ENCODE data around the gene TCP10L. TPM values are rescaled to one million over a fixed set of nuclear protein-coding genes. Genes with fewer than 3 reads are reported as not detected.
"Not testable (repeated sequence)": the region's sequence is repeated elsewhere in the genome, so short reads cannot be mapped to it uniquely, and the experiment has no call there.

Gene TCP10L
- total RNA-seq, 1 experiment from 2014 or later: not detected

DNA sequence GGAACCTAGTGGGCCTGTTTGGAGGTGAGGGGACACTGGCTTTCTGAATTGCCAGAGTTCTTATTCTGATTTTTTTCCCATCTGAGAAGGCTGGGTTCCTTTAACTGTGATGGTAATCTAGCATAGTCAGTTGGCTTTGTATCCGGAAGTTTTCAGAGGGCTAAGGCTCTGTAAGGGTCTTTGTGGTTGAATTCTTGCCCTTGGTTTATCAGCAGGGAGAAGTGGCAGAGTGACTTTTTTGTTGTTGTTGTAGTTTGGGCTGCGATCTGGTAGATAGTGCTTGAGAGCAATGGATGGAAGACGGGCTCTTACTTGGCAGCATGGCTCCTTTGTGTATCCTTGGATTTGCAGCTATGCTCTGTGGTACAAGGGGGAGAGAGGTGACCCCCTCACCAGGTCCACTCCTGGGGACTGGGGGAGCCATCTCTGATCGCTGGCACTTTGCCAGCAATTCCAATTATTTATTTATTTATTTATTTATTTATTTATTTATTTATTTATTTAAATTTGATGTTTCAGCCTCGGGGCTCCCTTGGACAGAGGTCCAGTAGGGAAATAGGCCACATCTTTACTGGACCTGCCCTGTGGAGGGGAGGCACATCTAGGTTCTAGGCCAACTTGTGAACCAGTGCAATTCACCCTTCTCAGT, 18.5 kb downstream of the TCP10L start:
- DNase-seq (ENCODE audit: low read depth, low spot score): no peak
- in situ Hi-C loops (cut with HindIII; ENCODE audit: low pct_unique_long_range_greater_than_20kb, low sequenced_read_pairs): no loop called here

DNA sequence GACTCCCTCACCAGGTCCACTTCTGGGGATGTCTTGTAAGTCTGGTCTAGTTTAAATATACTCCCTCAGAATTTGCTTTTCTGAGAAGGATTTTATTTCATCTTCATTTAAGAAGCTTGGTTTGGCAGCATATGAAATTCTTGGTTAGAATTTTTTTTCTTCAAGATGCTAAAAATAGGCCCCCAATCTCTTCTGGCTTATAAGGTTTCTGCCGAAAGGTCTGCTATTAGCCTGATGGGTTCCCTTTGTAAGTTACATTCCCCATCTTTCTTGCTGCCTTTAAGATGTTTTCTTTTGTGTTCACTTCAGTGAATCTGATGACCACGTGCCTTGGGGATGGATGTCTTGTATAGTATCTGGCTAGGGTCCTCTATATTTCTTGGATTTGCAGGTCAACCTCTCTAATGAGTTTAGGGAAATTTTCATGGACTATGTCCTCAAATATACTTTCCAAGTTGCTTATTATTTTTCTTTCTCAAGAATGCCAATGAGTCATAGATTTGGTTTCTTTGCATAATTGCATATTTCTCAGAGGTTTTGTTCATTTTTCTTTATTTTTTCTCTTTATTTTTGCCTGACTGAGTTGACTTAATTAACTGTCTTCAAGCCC, 19.4 kb downstream of the TCP10L start:
- DNase-seq (ENCODE audit: low read depth, low spot score): no peak
- in situ Hi-C loops (cut with HindIII; ENCODE audit: low pct_unique_long_range_greater_than_20kb, low sequenced_read_pairs): no loop called here

DNA sequence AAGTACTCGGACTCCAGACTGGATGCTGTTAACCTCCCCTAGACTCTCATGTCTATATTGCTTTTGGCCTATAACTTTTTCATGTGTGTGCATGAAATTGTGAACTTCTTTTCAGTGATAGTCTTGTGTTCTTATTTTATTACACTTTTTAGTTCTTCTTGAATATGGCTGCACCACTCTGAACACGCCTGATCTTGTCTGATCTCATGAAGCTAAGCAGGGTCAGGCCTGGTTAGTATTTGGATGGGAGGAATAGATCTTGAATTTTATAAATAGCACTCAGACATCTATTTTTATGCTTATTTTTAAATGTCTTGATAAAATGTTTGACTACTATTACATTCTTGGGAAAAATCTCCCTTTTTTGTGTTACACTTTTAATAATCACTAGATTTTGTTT, 22.4 kb downstream of the TCP10L start:
- DNase-seq (ENCODE audit: low read depth, low spot score): peak; percentile 16
- in situ Hi-C loops (cut with HindIII; ENCODE audit: low pct_unique_long_range_greater_than_20kb, low sequenced_read_pairs): no loop called here

DNA sequence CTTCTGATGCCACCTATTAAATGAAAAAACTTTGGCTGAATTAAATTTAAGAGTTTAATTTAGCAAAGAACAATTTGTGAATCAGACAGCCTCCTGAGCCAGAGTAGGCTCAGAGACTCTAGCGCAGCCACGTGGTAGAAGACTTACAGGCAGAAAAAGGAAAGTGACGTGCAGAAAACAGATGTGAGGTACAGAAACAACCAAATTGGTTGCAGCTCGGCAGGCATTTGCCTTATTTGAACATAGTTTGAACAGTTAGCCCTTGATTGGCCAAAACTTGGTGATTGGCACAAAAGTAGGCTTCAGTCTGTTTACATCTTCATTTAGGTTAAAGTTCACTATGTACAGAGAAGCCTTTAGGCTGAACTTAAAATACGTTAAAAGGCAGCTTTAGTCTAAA, 22.9 kb downstream of the TCP10L start:
- peak; percentile 70 for DNase-seq (ENCODE audit: low read depth, low spot score)

DNA sequence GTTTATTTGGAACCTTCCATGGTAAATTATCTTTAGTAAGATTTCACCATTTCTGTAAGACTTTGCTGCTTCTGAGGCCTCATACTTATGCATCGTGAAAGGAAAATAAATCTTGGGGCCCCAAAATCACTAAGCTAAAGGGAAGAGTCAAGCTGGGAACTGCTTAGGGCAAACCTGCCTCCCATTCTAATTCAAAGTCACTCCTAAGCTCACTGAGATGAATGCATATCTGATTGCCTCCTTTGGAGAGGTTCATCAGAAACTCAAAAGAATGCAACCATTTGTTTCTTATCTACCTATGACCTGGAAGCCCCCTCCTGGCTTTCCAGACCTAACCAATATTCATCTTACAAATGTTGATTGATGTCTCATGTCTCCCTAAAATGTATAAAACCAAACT, 23.8 kb downstream of the TCP10L start:
- DNase-seq (ENCODE audit: low read depth, low spot score); in situ Hi-C loops (cut with HindIII; ENCODE audit: low pct_unique_long_range_greater_than_20kb, low sequenced_read_pairs): not testable (repeated sequence)

More for the DNA sequence above, 22.9 kb downstream of the TCP10L start:
- in situ Hi-C loops (cut with HindIII; ENCODE audit: low pct_unique_long_range_greater_than_20kb, low sequenced_read_pairs): no loop called here

DNA sequence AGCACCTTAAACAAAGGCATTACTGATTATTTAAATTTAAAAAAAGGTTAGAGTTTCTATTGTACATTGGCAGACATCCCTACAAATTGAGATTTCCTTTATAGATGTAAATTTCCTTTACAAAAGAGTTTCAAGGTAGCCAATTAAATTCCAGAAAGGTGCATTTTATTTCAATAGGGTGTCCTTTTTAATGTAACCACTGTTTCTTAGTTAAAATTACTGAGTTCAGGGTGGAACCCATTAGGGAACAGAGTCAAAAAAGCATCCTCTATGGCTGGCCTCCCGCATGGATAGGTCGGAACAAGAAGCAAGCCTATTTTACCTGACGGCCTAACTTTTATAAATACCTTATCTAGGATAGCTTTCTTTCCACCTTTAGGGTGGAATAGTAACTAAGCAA, 24.4 kb downstream of the TCP10L start:
- in situ Hi-C loops (cut with HindIII; ENCODE audit: low pct_unique_long_range_greater_than_20kb, low sequenced_read_pairs): no loop called here
- no peak for DNase-seq (ENCODE audit: low read depth, low spot score)

DNA sequence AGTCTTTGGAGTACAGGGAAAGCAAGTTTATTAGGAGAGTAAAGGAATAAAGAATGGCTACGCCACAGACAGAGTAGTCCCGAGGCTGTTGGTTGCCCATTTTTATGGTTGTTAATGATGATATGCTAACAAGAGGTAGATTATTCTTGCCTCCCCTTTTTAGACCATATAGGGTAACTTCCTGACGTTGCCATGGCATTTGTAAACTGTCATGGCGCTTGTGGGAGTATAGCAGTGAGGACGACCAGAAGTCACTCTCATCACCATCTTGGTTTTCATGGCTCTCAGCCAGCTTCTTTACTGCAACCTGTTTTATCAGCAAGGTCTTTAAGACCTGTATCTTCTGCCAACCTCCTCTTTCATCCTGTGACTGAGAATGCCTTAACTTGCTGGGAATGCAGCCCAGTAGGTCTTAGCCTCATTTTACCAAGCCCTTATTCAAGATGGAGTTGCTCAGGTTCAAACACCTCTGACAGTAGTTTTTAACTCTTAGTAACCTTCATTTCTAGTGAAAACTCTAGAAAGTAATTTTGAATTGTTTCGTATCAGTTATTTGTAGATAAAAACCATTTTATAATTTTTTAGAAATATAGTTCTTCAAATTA, 26.2 kb downstream of the TCP10L start:
- in situ Hi-C loops (cut with HindIII; ENCODE audit: low pct_unique_long_range_greater_than_20kb, low sequenced_read_pairs): no loop called here
- no peak for DNase-seq (ENCODE audit: low read depth, low spot score)

DNA sequence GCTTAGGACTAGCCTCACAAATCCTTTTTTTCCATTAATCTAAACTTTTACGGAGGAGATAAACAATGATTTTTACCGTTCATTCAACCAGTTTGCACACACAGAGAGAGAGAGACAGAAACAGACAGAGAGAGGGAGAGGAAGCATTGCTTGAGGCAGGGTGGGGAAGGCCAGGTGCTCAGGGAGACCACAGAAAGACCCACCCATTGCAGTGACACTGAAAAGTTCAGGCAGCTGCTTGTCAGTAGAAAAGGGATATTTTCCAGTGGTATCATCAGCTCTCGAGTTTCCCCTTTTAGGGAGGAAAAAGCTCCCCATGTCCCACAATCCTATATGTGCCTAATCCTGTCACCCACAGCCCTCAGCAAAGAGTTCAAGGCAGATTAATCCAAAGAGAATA, 27.2 kb downstream of the TCP10L start:
- DNase-seq (ENCODE audit: low read depth, low spot score): no peak
- in situ Hi-C loops (cut with HindIII; ENCODE audit: low pct_unique_long_range_greater_than_20kb, low sequenced_read_pairs): no loop called here

DNA sequence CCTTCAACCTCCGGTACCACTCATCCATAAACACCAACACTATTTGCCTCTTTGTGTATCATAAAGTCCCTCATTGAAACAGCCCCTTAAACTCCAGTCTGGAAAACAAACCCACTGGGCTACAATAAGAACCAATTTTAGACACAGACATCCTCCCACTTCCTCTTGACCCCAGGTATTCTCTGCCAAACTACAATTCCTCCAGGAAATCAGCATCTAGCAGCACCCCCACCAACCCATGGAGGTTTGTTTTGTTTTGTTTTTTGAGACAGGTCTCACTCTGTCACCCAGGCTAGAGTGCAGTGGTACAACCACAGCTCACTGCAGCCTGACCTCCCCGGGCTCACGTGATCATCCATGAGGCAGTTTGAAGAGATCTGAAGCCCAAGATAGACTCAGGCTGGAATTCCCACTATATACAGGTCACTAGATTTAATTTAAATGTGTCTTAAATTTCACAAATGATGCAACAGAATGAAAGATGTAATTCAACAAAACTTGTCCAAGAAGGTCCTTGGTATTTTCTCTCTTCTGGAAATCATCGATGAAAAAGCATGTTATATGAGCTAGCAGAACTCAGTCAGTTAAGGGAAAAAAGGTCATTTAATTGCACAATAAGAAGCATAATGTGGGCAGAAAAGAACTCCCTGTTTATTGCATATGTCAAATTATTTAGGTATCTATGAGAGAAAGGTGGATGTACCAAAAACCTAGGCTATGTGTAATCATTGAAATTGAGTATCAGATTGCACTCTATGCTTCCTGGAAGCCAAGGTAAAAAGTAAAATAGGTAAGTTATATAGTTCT, 30.3 kb downstream of the TCP10L start:
- no peak for DNase-seq (ENCODE audit: low read depth, low spot score)
- in situ Hi-C loops (cut with HindIII; ENCODE audit: low pct_unique_long_range_greater_than_20kb, low sequenced_read_pairs): no loop called here

DNA sequence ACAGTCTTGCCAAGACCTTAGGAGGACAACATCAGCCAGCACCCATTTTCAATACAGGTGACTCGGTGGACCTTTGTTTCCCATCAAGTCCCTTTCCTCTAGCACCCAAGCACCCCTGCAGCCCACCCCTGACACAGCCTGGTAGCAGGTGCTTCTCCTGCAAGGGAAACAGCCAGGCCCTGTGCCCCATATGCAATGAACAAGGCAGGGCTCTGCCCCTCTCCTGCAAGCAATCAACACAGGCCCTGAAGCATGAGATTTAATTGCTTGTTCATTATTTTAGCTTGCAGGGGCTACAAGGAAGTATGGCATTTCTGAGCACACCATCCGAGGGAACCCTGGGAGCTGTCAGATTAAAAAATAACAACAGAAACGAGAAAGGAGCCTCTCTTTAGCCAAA, 35.4 kb downstream of the TCP10L start:
- in situ Hi-C loops (cut with HindIII; ENCODE audit: low pct_unique_long_range_greater_than_20kb, low sequenced_read_pairs): no loop called here

DNA sequence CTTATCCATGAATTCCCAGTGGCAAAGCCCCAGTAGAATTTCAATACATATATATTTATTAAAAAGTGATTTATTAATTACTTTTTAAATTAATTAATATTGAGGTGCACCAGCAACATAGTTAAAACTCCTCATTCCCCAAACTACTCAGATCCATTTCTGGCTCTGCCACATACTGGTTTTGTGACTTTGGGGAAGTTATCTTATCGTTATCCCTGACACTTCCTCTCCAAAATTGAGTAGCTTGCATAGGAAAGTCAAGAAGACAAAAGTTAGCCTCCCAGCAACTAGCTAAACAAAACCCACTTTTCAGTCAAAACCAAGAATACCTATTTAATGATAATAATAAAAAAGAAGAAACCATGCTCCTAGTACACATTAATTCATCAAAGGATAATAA, 35.9 kb downstream of the TCP10L start:
- in situ Hi-C loops (cut with HindIII; ENCODE audit: low pct_unique_long_range_greater_than_20kb, low sequenced_read_pairs): no loop called here

More for the DNA sequence above, 35.4 kb downstream of the TCP10L start:
- DNase-seq (ENCODE audit: low read depth, low spot score): no peak

DNA sequence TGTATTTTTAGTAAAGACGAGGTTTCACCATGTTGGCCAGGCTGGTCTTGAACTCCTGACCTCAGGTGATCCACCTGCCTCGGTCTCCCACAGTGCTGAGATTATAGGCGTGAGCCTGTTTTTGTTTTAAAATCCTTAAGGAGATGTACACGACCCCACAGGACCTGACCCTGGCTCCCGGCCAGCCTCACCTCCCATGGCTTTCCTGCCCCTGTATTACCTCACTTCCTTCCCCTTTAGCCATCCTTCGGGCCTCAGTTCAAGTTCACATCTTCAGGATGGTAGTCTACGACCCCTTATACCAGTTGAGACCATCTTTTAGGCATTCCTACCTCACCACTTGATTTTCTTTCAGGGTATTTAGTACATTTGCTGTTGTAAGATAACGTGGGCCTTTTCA, 36.3 kb downstream of the TCP10L start:
- in situ Hi-C loops (cut with HindIII; ENCODE audit: low pct_unique_long_range_greater_than_20kb, low sequenced_read_pairs): no loop called here
- DNase-seq (ENCODE audit: low read depth, low spot score): no peak

More for the DNA sequence above, 35.9 kb downstream of the TCP10L start:
- no peak for DNase-seq (ENCODE audit: low read depth, low spot score)

DNA sequence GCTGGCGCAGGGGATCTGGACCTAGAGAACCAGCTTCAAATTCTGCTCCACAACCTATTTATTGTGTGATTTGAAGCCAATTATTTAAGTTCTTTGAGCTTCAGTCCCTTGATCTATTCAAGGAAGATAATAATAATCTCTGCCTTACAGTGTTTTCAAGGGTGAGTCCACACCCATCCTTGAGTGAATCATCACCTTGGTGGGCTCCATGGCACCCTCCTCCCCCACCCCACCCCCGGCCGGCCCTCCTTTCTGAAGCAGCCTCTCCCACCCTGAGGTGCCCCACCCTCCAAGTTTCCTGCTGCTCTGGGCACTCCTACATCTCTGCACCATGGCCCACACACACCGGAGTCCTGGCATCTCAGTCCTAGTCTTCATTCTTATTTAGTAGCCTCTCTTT, 38.3 kb downstream of the TCP10L start:
- in situ Hi-C loops (cut with HindIII; ENCODE audit: low pct_unique_long_range_greater_than_20kb, low sequenced_read_pairs): no loop called here
- DNase-seq (ENCODE audit: low read depth, low spot score): no peak

DNA sequence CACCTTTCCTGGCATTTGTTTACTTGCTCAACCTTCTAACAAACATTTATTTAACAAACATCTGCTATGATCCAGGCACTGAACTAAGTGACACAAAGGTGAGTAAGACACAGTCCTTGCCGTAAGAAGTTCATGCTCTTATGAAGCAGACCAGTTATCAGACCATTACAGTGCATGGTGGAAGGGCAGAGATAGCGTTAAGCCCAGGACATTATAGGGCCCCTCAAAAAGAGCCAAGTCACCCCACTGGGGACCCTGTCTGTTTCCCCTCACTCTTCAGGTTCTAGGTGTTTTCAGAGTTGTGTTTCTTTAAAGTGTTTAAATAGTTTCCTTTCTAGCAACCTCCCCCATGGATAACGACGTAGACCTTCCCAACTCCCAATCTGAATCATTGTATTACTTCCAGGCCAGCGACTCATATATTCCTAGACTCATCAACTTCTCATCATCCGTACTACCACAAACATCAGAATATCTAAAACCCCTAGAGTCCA, 39.3 kb downstream of the TCP10L start:
- in situ Hi-C loops (cut with HindIII; ENCODE audit: low pct_unique_long_range_greater_than_20kb, low sequenced_read_pairs): no loop called here
- DNase-seq (ENCODE audit: low read depth, low spot score): no peak

DNA sequence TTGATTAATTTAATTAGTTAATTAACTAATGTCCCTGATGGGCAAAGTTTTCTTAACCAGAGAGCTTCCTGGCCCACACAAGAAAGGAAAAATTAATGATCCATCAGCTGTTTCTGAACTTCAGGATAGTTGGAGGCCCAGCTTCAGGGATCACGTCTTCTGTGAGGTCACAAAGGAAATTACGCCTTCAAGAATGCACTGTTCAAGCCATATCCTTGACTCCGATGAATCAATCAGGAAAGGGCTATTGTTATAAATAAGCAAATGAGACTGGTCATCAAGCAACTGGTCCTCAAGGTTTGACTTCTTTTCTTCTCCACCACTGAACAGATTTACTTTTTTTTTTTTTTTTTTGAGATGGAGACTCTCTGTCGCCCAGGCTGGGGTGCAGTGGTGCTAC, 40.6 kb downstream of the TCP10L start:
- DNase-seq (ENCODE audit: low read depth, low spot score): no peak
- in situ Hi-C loops (cut with HindIII; ENCODE audit: low pct_unique_long_range_greater_than_20kb, low sequenced_read_pairs): no loop called here

DNA sequence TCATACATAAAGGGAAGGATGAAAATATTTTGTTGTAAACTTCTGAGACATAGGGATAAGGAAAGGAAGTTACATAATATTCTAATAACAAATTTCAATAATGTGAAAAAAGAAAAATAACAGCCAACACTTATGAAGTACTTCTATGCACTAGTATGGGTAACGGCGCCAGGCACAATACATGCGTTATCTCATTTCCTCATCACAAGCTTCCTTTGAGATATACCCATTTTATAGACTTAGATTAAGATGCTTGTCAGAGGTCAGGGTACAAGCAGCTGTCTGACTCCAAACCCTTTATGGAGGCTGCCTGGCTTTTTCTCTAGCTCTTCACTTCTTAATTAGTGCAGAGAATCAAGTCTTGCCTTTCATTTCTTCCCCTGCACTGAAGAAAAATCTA, 41.3 kb downstream of the TCP10L start:
- DNase-seq (ENCODE audit: low read depth, low spot score): no peak
- in situ Hi-C loops (cut with HindIII; ENCODE audit: low pct_unique_long_range_greater_than_20kb, low sequenced_read_pairs): no loop called here

DNA sequence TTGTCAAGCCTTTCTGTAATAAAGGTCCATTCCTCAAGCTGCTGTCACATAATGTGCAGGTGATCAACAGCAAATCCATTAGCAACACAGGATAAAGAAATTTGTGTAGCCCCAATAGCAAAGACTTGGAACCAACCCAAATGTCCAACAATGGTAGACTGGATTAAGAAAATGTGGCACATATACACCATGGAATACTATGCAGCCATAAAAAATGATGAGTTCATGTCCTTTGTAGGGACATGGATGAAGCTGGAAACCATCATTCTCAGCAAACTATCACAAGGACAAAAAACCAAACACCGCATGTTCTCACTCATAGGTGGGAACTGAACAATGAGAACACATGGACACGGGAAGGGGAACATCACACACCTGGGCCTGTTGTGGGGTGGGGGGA, 42.3 kb downstream of the TCP10L start:
- DNase-seq (ENCODE audit: low read depth, low spot score); in situ Hi-C loops (cut with HindIII; ENCODE audit: low pct_unique_long_range_greater_than_20kb, low sequenced_read_pairs): not testable (repeated sequence)

DNA sequence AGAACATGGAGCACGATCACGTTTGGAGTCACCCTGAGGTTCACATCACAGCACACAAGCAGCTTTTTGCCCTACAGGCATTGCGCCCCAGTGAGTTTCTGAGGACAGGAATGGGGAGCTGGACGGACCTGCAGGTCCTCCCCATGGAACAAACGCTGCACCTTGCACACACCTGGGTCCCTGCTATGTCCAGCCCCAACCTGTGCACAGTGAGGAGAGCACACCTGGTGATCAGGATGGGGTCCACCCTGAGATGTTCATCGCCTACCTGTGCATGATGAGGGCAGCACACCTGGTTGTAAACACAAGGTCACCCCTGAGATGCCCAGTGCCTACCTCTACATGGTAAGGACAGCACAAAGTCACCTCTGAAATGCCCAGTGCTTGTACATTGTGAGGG, 45.9 kb downstream of the TCP10L start:
- no peak for DNase-seq (ENCODE audit: low read depth, low spot score)
- in situ Hi-C loops (cut with HindIII; ENCODE audit: low pct_unique_long_range_greater_than_20kb, low sequenced_read_pairs): no loop called here

Data from SK-MEL-5 (cell line).